Liver (tissue), 3 donors: ENCODE measurements around the gene COL19A1.
"Not testable (repeated sequence)": the region's sequence is repeated elsewhere in the genome, so short reads cannot be mapped to it uniquely, and the experiment has no call there.

ENCODE experiments used
- ATF3 ChIP-seq: IDR thresholded peaks from 2 replicates; pipeline ENCODE4 v1.6.1; 2016; ENCODE audit warnings: antibody characterized with exemption
- FOXA1 ChIP-seq: IDR thresholded peaks from 2 replicates; pipeline ENCODE4 v1.6.1; 2016; ENCODE audit warnings: antibody characterized with exemption
- FOXA2 ChIP-seq: IDR thresholded peaks from 2 replicates; pipeline ENCODE4 v1.6.1; 2016; ENCODE audit warnings: antibody characterized with exemption
- GABPA ChIP-seq, 2 donors: IDR thresholded peaks in 1 of 2; conservative IDR thresholded peaks in 1 of 2; 2 replicates each; pipeline ENCODE4 v1.6.1; 2016; ENCODE audit warnings: antibody characterized with exemption in 2 of 2, mild to moderate bottlenecking in 1 of 2, moderate library complexity in 1 of 2
- JUND ChIP-seq, 2 donors: IDR thresholded peaks; 2 replicates each; pipeline ENCODE4 v1.6.1; 2016; ENCODE audit warnings: antibody characterized with exemption in 2 of 2
- RAD21 ChIP-seq, 2 donors: IDR thresholded peaks; 2 replicates each; pipeline ENCODE4 v1.6.1; 2016; ENCODE audit warnings: antibody characterized with exemption in 2 of 2, mild to moderate bottlenecking in 2 of 2
- RXRA ChIP-seq, 2 donors: IDR thresholded peaks; 2 replicates each; pipeline ENCODE4 v1.6.1; 2017 to 2018; ENCODE audit warnings: antibody characterized with exemption in 2 of 2, mild to moderate bottlenecking in 1 of 2
- SP1 ChIP-seq: IDR thresholded peaks from 2 replicates; pipeline ENCODE4 v1.6.1; 2018; ENCODE audit warnings: antibody characterized with exemption, mild to moderate bottlenecking
- TAF1 ChIP-seq: conservative IDR thresholded peaks from 2 replicates; pipeline ENCODE4 v1.6.1; 2016; ENCODE audit warnings: antibody characterized with exemption, mild to moderate bottlenecking
- YY1 ChIP-seq: IDR thresholded peaks from 2 replicates; pipeline ENCODE4 v1.6.1; 2016; ENCODE audit warnings: antibody characterized with exemption, mild to moderate bottlenecking
- ZBTB33 ChIP-seq: IDR thresholded peaks from 2 replicates; pipeline ENCODE4 v1.6.1; 2016; ENCODE audit warnings: antibody characterized with exemption
- TF ChIP-seq, protein P1 (sequence below): fragments of 150-350 bp; IDR thresholded peaks from 2 replicates; pipeline ENCODE4 v1.5.1; 2017; ENCODE audit warnings: improper control_type of control experiment, low read depth, low read length; ENCODE audit not compliant: missing input control
- TF ChIP-seq, protein P2 (sequence below): IDR thresholded peaks from 2 replicates; pipeline ENCODE4 v1.6.1; 2016; ENCODE audit warnings: antibody characterized with exemption, mild to moderate bottlenecking
- donor health status: healthy.
- donor health status: healthy.

GRCh38 chr6:69921611-69922010 is 55.3 kb downstream of the COL19A1 start:
- TF ChIP-seq, protein P1, sequence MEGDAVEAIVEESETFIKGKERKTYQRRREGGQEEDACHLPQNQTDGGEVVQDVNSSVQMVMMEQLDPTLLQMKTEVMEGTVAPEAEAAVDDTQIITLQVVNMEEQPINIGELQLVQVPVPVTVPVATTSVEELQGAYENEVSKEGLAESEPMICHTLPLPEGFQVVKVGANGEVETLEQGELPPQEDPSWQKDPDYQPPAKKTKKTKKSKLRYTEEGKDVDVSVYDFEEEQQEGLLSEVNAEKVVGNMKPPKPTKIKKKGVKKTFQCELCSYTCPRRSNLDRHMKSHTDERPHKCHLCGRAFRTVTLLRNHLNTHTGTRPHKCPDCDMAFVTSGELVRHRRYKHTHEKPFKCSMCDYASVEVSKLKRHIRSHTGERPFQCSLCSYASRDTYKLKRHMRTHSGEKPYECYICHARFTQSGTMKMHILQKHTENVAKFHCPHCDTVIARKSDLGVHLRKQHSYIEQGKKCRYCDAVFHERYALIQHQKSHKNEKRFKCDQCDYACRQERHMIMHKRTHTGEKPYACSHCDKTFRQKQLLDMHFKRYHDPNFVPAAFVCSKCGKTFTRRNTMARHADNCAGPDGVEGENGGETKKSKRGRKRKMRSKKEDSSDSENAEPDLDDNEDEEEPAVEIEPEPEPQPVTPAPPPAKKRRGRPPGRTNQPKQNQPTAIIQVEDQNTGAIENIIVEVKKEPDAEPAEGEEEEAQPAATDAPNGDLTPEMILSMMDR, result not testable (repeated sequence)
- not testable (repeated sequence) for TF ChIP-seq ATF3; GABPA (IDR thresholded peaks at IDR 0.05 in 1 of 2, conservative IDR thresholded peaks at IDR 0.05 in 1 of 2); ZBTB33; YY1; FOXA2; TAF1; RXRA (IDR thresholded peaks at IDR 0.05); SP1; FOXA1; RAD21 (IDR thresholded peaks at IDR 0.05); JUND (IDR thresholded peaks at IDR 0.05)
- TF ChIP-seq, protein P2, sequence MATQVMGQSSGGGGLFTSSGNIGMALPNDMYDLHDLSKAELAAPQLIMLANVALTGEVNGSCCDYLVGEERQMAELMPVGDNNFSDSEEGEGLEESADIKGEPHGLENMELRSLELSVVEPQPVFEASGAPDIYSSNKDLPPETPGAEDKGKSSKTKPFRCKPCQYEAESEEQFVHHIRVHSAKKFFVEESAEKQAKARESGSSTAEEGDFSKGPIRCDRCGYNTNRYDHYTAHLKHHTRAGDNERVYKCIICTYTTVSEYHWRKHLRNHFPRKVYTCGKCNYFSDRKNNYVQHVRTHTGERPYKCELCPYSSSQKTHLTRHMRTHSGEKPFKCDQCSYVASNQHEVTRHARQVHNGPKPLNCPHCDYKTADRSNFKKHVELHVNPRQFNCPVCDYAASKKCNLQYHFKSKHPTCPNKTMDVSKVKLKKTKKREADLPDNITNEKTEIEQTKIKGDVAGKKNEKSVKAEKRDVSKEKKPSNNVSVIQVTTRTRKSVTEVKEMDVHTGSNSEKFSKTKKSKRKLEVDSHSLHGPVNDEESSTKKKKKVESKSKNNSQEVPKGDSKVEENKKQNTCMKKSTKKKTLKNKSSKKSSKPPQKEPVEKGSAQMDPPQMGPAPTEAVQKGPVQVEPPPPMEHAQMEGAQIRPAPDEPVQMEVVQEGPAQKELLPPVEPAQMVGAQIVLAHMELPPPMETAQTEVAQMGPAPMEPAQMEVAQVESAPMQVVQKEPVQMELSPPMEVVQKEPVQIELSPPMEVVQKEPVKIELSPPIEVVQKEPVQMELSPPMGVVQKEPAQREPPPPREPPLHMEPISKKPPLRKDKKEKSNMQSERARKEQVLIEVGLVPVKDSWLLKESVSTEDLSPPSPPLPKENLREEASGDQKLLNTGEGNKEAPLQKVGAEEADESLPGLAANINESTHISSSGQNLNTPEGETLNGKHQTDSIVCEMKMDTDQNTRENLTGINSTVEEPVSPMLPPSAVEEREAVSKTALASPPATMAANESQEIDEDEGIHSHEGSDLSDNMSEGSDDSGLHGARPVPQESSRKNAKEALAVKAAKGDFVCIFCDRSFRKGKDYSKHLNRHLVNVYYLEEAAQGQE, result not testable (repeated sequence)
